Muscle layer of colon (tissue), 2 donors: ENCODE measurements around the gene BIRC2.

Experiments used
- H3K27ac ChIP-seq: one replicate; pipeline ENCODE4 v1.7.0; 2013; ENCODE audit warnings: low read depth, mild to moderate bottlenecking, low read length, moderate library complexity
- H3K27me3 ChIP-seq, 2 donors: one replicate each; pipeline ENCODE4 v1.7.0; 2013; ENCODE audit warnings: low read length in 2 of 2, mild to moderate bottlenecking in 2 of 2; ENCODE audit not compliant: insufficient read depth in 2 of 2, control insufficient read depth in 1 of 2
- H3K36me3 ChIP-seq: one replicate; pipeline ENCODE4 v1.7.0; 2013; ENCODE audit warnings: mild to moderate bottlenecking, low read length; ENCODE audit not compliant: insufficient read depth
- H3K4me1 ChIP-seq: one replicate; pipeline ENCODE4 v1.7.0; 2013; ENCODE audit warnings: mild to moderate bottlenecking, low read length; ENCODE audit not compliant: insufficient read depth
- H3K4me3 ChIP-seq, 2 donors: one replicate each; pipeline ENCODE4 v1.7.0; 2013; ENCODE audit warnings: low read length in 2 of 2, low read depth in 1 of 2, mild to moderate bottlenecking in 1 of 2, moderate library complexity in 1 of 2
- H3K9ac ChIP-seq: one replicate; pipeline ENCODE4 v1.7.0; 2013; ENCODE audit warnings: low read length
- H3K9me3 ChIP-seq: one replicate; pipeline ENCODE4 v1.7.0; 2013; ENCODE audit warnings: mild to moderate bottlenecking, low read length
- donor health status: abdominal sarcoma.
- donor health status: Adenocarcinoma of cecum.

Gene BIRC2

GRCh38 chr11:102382384-102382783 is 35.4 kb downstream of the BIRC2 start:
- no peak overlapping the region for H3K27ac ChIP-seq
- no peaks in the 10 kb centered on the region for H3K9me3 ChIP-seq
- H3K4me1 ChIP-seq: no peaks in the 10 kb centered on the region
- no peaks in the 10 kb centered on the region for H3K27me3 ChIP-seq
- no peak overlapping the region for H3K9ac ChIP-seq
- no peak overlapping the region for H3K4me3 ChIP-seq
- H3K36me3 ChIP-seq: peaks cover 38% of the 10 kb centered on the region

- no peaks in the 10 kb centered on the region for H3K9me3 ChIP-seq
- no peaks in the 10 kb centered on the region for H3K4me1 ChIP-seq
- H3K9ac ChIP-seq: no peak overlapping the region
- H3K27ac ChIP-seq: no peak overlapping the region
- H3K27me3 ChIP-seq: no peaks in the 10 kb centered on the region
- H3K4me3 ChIP-seq: no peak overlapping the region
- H3K36me3 ChIP-seq: peaks cover 31% of the 10 kb centered on the region
Observed at GRCh38 chr11:102383839-102384238, 36.8 kb downstream of the BIRC2 start.

GRCh38 chr11:102384419-102385079 is 37.5 kb downstream of the BIRC2 start:
- no peaks in the 10 kb centered on the region for H3K4me1 ChIP-seq
- no peaks in the 10 kb centered on the region for H3K27me3 ChIP-seq
- no peak overlapping the region for H3K27ac ChIP-seq
- H3K9ac ChIP-seq: no peak overlapping the region
- peaks cover 24% of the 10 kb centered on the region for H3K36me3 ChIP-seq
- H3K9me3 ChIP-seq: no peaks in the 10 kb centered on the region
- H3K4me3 ChIP-seq: no peak overlapping the region

GRCh38 chr11:102385085-102386007 is 38.3 kb downstream of the BIRC2 start:
- H3K4me3 ChIP-seq: no peak overlapping the region
- H3K9ac ChIP-seq: no peak overlapping the region
- H3K27me3 ChIP-seq: no peaks in the 10 kb centered on the region
- H3K36me3 ChIP-seq: peaks cover 19% of the 10 kb centered on the region
- H3K4me1 ChIP-seq: peaks cover under 1% of the 10 kb centered on the region
- H3K9me3 ChIP-seq: no peaks in the 10 kb centered on the region
- no peak overlapping the region for H3K27ac ChIP-seq

- no peak overlapping the region for H3K4me3 ChIP-seq
- peaks cover 27% of the 10 kb centered on the region for H3K36me3 ChIP-seq
- no peaks in the 10 kb centered on the region for H3K9me3 ChIP-seq
- no peaks in the 10 kb centered on the region for H3K27me3 ChIP-seq
- no peak overlapping the region for H3K27ac ChIP-seq
- H3K9ac ChIP-seq: no peak overlapping the region
- H3K4me1 ChIP-seq: peaks cover 8% of the 10 kb centered on the region
Observed at GRCh38 chr11:102386136-102386734, 39.2 kb downstream of the BIRC2 start.

GRCh38 chr11:102387043-102387781 is 40.2 kb downstream of the BIRC2 start:
- H3K36me3 ChIP-seq: peaks cover 33% of the 10 kb centered on the region
- no peak overlapping the region for H3K4me3 ChIP-seq

GRCh38 chr11:102389253-102389652 is 42.2 kb downstream of the BIRC2 start:
- Histone ChIP-seq H3K9me3 (no peaks in the 10 kb centered on the region), H3K4me1 (peaks cover 8% of the 10 kb centered on the region), H3K9ac (no peak overlapping the region), H3K36me3 (peaks cover 47% of the 10 kb centered on the region), H3K27ac (no peak overlapping the region), H3K4me3 (no peak overlapping the region), H3K27me3 (no peaks in the 10 kb centered on the region)

More at GRCh38 chr11:102387043-102387781, 40.2 kb downstream of the BIRC2 start:
- no peak overlapping the region for H3K9ac ChIP-seq
- H3K27me3 ChIP-seq: no peaks in the 10 kb centered on the region
- no peaks in the 10 kb centered on the region for H3K9me3 ChIP-seq
- no peak overlapping the region for H3K27ac ChIP-seq
- peaks cover 8% of the 10 kb centered on the region for H3K4me1 ChIP-seq

- no peak overlapping the region for H3K27ac ChIP-seq
- no peaks in the 10 kb centered on the region for H3K27me3 ChIP-seq
- H3K9me3 ChIP-seq: no peaks in the 10 kb centered on the region
- H3K4me1 ChIP-seq: peaks cover 8% of the 10 kb centered on the region
- peaks cover 47% of the 10 kb centered on the region for H3K36me3 ChIP-seq
- H3K9ac ChIP-seq: no peak overlapping the region
- H3K4me3 ChIP-seq: no peak overlapping the region
Observed at GRCh38 chr11:102390667-102391465, 43.9 kb downstream of the BIRC2 start.

GRCh38 chr11:102391549-102392237 is 44.7 kb downstream of the BIRC2 start:
- Histone ChIP-seq H3K27me3 (no peaks in the 10 kb centered on the region), H3K27ac (no peak overlapping the region), H3K4me3 (no peak overlapping the region), H3K36me3 (peaks cover 47% of the 10 kb centered on the region), H3K9me3 (no peaks in the 10 kb centered on the region), H3K4me1 (peaks cover 9% of the 10 kb centered on the region), H3K9ac (no peak overlapping the region)

- Histone ChIP-seq H3K4me3 (no peak overlapping the region), H3K9me3 (no peaks in the 10 kb centered on the region), H3K27me3 (no peaks in the 10 kb centered on the region), H3K4me1 (peaks cover 18% of the 10 kb centered on the region), H3K27ac (no peak overlapping the region), H3K36me3 (peaks cover 39% of the 10 kb centered on the region), H3K9ac (no peak overlapping the region)
Observed at GRCh38 chr11:102393272-102393730, 46.3 kb downstream of the BIRC2 start.
